ENCODE results near the gene HENMT1. TPM values are rescaled to one million over a fixed set of nuclear protein-coding genes. Genes with fewer than 3 reads are reported as not detected.
"Not testable (repeated sequence)": the region's sequence is repeated elsewhere in the genome, so short reads cannot be mapped to it uniquely, and the experiment has no call there.

The HENMT1 gene
- 2.1 TPM for polyA plus RNA-seq (2013, experiment 1 of 2)
- polyA plus RNA-seq (2013, experiment 2 of 2) = 1.5 TPM

DNA sequence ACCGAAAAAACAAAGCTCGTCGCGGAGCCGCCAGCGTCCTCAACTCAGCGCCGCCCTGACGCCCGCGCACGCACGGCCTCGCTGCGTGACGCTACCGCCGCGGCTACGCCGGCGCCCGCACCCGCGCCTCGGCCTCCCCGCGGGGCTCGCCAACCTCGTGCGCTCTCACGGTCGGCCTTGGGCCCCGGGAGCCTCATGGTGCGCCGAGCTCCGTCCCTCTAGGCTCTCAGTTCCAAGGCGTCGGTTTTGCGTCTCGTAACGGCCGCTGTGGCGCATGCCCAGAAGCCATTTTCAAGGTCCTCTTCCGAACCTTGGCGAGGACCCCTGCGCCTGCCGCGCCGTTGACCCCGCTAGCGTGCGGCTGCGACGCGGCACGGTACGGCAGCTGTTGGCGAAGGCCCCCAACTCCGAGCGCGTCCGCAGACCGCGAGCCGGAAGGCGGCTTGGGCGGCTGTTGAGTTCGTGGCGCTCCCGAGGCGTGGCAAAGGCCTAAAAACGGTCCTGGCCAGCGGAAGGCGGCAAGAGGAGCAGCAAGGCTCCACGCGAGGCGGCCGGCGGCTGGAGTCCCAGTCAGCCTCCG, at the start of gene HENMT1:
HENMT1 (minus strand) TSS at position 64 of the 580 bp plus-strand sequence. CDS start 1,209 bp downstream, outside the sequence.
- WGBS, 2 experiments (ENCODE audit: insufficient coverage in 2 of 2) = 6 to 10% methylated on average over 37 to 77 of the region's 81 CpGs

DNA sequence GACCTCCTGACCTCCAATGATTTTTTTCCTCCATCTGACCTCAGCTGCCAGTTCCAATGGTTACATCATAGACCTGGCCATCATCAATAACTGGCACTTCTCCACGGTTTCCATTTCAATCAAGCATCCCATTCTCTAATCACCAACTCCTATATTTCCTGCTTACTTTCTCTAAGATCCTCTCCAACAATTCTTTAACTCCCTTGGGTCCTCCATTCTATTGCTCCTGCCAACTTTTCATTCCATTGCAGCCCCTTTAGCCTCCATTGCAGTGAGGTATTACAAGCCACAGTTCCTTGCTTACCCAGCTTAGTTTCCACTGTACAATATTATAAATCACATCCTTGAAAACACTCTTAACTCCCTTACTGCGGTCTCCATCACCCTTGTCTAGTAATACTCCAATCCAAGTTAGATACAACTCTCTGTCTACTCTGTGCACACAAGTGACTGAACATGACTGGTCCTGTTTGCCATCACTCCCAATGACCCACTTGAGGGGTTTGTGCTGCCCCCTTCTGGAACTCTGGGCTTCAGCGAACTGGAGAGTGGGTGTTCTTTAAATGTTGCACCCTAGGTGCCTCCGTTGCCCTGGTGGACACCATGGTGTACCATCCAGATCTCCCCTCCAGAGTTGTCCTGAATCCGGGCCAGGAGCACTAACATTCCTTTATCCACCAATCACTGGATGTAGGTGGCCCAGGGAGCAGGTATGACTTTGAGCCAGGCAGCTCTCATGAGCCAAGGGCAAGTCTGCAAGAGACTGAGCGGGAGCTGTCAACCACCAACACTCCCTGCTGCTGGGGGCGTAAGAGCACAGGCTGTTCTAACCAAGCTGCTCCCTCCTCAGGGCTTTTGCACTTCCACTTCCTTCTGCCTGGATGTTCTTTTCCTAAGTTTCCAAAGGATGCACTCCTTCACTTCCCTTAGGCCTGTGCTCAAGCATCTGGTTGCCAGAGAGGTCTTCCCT, 48.1 kb upstream of the HENMT1 start:
- Histone ChIP-seq H3K4me1 (ENCODE audit: control insufficient read depth, insufficient read depth, low read length, poor library complexity, severe bottlenecking) (peaks cover 7% of the 10 kb centered on the region), H3K27ac (ENCODE audit: low read depth, low read length, severe bottlenecking) (no peak overlapping the region), H3K4me3 (ENCODE audit: extremely low read depth, insufficient read depth, low read length, poor library complexity, severe bottlenecking) (no peak overlapping the region), H3K36me3 (ENCODE audit: control insufficient read depth, insufficient read depth, low read length) (no peaks in the 10 kb centered on the region), H3K9me3 (ENCODE audit: control insufficient read depth, low read length) (no peaks in the 10 kb centered on the region)
- 76 to 97% methylated on average over 3 to 6 of the region's 7 CpGs for WGBS, 2 experiments (ENCODE audit: insufficient coverage in 2 of 2)

More for the DNA sequence above, at the start of gene HENMT1:
- H3K9me3 ChIP-seq (ENCODE audit: control insufficient read depth, low read length) = no peaks in the 10 kb centered on the region
- H3K4me3 ChIP-seq (ENCODE audit: extremely low read depth, insufficient read depth, low read length, poor library complexity, severe bottlenecking) = peak within 1 kb of the TSS; percentile 41
- H3K36me3 ChIP-seq (ENCODE audit: control insufficient read depth, insufficient read depth, low read length) = no peaks in the 10 kb centered on the region
- no peak within 1 kb of the TSS for H3K27ac ChIP-seq (ENCODE audit: low read depth, low read length, severe bottlenecking)
- no peaks in the 10 kb centered on the region for H3K4me1 ChIP-seq (ENCODE audit: control insufficient read depth, insufficient read depth, low read length, poor library complexity, severe bottlenecking)

DNA sequence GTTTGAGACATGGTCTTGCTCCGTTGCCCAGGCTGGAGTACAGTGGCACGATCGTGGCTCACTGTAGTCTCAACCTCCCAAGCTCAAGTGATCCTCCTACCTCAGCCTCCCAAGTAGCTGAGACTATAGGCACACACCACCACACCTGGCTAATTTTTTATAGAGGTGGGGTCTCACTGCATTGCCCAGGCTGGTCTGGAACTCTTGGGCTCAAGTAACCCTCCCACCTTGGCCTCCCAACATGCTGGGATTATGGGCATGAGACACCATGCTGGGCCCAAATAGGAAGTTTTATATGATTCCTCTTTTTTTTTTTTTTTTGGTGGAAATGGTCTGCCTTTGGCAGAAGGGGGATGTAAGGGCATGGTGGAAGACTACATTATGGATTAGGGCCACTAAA, 45.8 kb upstream of the HENMT1 start:
- H3K9me3 ChIP-seq (ENCODE audit: control insufficient read depth, low read length) = no peaks in the 10 kb centered on the region
- no peak overlapping the region for H3K4me3 ChIP-seq (ENCODE audit: extremely low read depth, insufficient read depth, low read length, poor library complexity, severe bottlenecking)
- 100% methylated on average over 3 of the region's 3 CpGs; no CpG with 5 or more reads in 1 of the 2 experiments for WGBS, 2 experiments (ENCODE audit: insufficient coverage in 2 of 2)
- H3K4me1 ChIP-seq (ENCODE audit: control insufficient read depth, insufficient read depth, low read length, poor library complexity, severe bottlenecking) = peaks cover 9% of the 10 kb centered on the region
- H3K36me3 ChIP-seq (ENCODE audit: control insufficient read depth, insufficient read depth, low read length) = peaks cover 7% of the 10 kb centered on the region
- H3K27ac ChIP-seq (ENCODE audit: low read depth, low read length, severe bottlenecking) = no peak overlapping the region

DNA sequence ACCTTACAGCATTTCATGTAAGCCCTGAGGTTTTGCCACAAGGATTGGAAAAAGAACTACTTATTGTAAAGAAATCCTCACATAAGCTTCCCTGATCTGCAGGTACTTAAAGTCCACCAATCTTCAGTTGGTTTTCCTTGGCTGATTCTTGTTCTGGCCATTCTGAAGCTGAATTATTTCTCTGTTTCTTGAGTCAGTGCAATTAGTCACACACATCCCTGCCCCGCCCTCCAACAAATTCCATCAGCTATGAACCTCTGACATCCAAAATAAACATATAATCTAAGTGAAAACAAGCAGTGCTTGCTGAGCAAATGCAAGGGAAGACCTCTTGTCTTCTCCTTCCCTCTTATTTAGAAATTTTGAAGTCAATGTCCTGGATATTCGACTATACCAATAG, 43.6 kb upstream of the HENMT1 start:
- Histone ChIP-seq H3K9me3 (ENCODE audit: control insufficient read depth, low read length) (no peaks in the 10 kb centered on the region), H3K27ac (ENCODE audit: low read depth, low read length, severe bottlenecking) (no peak overlapping the region), H3K4me3 (ENCODE audit: extremely low read depth, insufficient read depth, low read length, poor library complexity, severe bottlenecking) (no peak overlapping the region), H3K4me1 (ENCODE audit: control insufficient read depth, insufficient read depth, low read length, poor library complexity, severe bottlenecking) (peaks cover 9% of the 10 kb centered on the region), H3K36me3 (ENCODE audit: control insufficient read depth, insufficient read depth, low read length) (peaks cover 28% of the 10 kb centered on the region)
- 83% methylated on average over 1 of the region's 2 CpGs; no CpG with 5 or more reads in 1 of the 2 experiments for WGBS, 2 experiments (ENCODE audit: insufficient coverage in 2 of 2)

DNA sequence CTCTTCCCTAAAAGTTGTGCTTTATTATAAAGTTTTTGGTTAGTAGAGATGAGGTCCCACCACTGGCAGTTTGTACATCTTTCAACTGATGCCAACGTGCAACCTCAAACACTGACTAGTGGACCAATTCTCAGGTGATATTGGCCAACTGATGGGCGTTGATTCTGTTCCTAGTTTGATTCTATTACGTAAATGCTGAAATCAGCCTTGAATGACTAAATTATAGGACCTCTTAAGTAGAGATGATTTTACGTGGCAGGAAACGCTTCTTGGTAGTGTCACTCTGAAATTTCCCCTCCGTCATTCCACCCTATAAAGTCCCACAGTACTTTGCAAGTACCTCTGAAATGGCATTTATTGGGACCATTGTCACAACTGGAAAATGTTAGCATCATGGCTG, 43.0 kb upstream of the HENMT1 start:
- Histone ChIP-seq H3K4me3 (ENCODE audit: extremely low read depth, insufficient read depth, low read length, poor library complexity, severe bottlenecking) (no peak overlapping the region), H3K36me3 (ENCODE audit: control insufficient read depth, insufficient read depth, low read length) (peaks cover 33% of the 10 kb centered on the region), H3K9me3 (ENCODE audit: control insufficient read depth, low read length) (no peaks in the 10 kb centered on the region), H3K4me1 (ENCODE audit: control insufficient read depth, insufficient read depth, low read length, poor library complexity, severe bottlenecking) (peaks cover 9% of the 10 kb centered on the region), H3K27ac (ENCODE audit: low read depth, low read length, severe bottlenecking) (no peak overlapping the region)
- 91 to 97% methylated on average over 4 to 6 of the region's 6 CpGs for WGBS, 2 experiments (ENCODE audit: insufficient coverage in 2 of 2)

DNA sequence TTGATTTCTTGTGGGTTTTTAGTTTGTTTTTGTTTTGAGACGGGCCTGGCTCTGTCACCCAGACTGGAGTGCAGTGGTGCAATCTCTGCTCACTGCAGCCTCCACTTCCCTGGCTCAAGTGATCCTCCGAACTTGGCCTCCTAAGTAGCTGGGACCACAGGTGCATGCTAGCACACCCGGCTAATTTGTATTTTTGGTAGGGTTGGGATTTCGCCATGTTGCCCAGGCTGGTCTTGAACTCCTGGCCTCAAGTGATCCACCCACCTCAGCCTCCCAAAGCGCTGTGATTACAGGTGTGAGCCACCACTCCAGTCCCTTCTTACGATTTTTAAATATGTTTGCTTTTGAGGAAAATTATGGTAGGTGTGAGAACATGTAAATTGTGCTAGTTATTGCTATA, 41.2 kb upstream of the HENMT1 start:
- H3K36me3 ChIP-seq (ENCODE audit: control insufficient read depth, insufficient read depth, low read length) = peaks cover 51% of the 10 kb centered on the region
- WGBS, 2 experiments (ENCODE audit: insufficient coverage in 2 of 2) = 90 to 94% methylated on average over 2 to 3 of the region's 6 CpGs
- H3K4me3 ChIP-seq (ENCODE audit: extremely low read depth, insufficient read depth, low read length, poor library complexity, severe bottlenecking); H3K9me3 ChIP-seq (ENCODE audit: control insufficient read depth, low read length); H3K4me1 ChIP-seq (ENCODE audit: control insufficient read depth, insufficient read depth, low read length, poor library complexity, severe bottlenecking); H3K27ac ChIP-seq (ENCODE audit: low read depth, low read length, severe bottlenecking): not testable (repeated sequence)

DNA sequence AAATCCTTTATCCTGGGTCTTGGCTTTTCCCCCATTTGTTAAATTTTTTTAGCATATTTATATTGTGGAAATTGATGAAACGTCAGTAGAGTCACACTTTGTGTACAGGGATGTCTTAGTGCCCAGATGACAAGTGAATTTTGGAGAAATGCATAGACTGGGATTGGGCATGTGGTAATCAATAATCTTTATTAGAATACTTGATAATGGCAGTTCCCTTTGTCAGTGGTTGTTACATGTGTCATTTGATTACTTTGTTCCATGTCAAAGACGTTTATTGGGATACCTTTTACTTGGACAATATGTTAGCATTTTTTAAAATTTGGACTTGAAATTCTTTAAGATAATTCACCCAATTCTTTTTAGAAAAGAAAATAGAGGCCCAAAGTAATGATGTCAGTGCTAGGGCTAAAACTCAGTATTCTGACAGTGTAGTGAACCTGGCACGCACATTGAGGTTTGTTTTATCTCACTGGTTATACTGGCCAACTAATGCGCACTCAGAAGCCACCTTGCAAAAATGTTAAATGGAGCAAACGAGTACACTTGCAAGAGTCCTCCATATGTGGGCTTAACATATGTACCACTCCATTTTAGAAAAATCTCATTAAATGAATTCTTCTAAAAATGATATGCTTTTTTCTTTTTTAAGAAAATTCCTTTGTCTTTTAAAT, 40.4 kb upstream of the HENMT1 start:
- peaks cover 9% of the 10 kb centered on the region for H3K4me1 ChIP-seq (ENCODE audit: control insufficient read depth, insufficient read depth, low read length, poor library complexity, severe bottlenecking)
- no peak overlapping the region for H3K27ac ChIP-seq (ENCODE audit: low read depth, low read length, severe bottlenecking)
- H3K36me3 ChIP-seq (ENCODE audit: control insufficient read depth, insufficient read depth, low read length) = peaks cover 59% of the 10 kb centered on the region
- no peak overlapping the region for H3K4me3 ChIP-seq (ENCODE audit: extremely low read depth, insufficient read depth, low read length, poor library complexity, severe bottlenecking)
- no peaks in the 10 kb centered on the region for H3K9me3 ChIP-seq (ENCODE audit: control insufficient read depth, low read length)
- WGBS, 2 experiments (ENCODE audit: insufficient coverage in 2 of 2) = 90 to 98% methylated on average over 3 of the region's 5 CpGs

DNA sequence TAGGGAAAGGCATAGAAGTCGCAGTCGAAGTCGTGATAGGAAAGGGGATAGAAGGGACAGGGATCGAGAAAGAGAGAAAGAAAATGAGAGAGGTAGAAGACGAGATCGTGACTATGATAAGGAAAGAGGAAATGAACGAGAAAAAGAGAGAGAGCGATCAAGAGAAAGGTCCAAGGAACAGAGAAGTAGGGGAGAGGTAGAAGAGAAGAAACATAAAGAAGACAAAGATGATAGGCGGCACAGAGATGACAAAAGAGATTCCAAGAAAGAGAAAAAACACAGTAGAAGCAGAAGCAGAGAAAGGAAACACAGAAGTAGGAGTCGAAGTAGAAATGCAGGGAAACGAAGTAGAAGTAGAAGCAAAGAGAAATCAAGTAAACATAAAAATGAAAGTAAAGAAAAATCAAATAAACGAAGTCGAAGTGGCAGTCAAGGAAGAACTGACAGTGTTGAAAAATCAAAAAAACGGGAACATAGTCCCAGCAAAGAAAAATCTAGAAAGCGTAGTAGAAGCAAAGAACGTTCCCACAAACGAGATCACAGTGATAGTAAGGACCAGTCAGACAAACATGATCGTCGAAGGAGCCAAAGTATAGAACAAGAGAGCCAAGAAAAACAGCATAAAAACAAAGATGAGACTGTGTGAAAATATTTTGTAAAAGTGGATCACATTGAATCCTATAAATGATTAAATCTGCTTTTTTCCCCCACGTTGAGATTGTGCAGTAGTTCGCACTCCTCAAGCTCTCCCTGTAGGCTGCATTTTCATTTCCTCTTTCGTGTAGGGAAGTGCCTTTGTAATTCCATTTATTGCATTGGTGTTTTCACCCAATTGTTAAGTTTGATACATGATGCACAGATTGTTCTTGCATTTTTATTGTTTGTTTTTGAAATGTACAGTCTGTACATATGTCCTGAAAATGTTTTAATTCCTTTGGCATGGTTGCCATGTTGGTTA, 38.8 kb upstream of the HENMT1 start:
- Histone ChIP-seq H3K36me3 (ENCODE audit: control insufficient read depth, insufficient read depth, low read length) (peaks cover 70% of the 10 kb centered on the region), H3K9me3 (ENCODE audit: control insufficient read depth, low read length) (no peaks in the 10 kb centered on the region), H3K4me3 (ENCODE audit: extremely low read depth, insufficient read depth, low read length, poor library complexity, severe bottlenecking) (no peak overlapping the region), H3K27ac (ENCODE audit: low read depth, low read length, severe bottlenecking) (no peak overlapping the region), H3K4me1 (ENCODE audit: control insufficient read depth, insufficient read depth, low read length, poor library complexity, severe bottlenecking) (peaks cover 9% of the 10 kb centered on the region)
- WGBS, 2 experiments (ENCODE audit: insufficient coverage in 2 of 2) = 92 to 98% methylated on average over 19 to 21 of the region's 22 CpGs

DNA sequence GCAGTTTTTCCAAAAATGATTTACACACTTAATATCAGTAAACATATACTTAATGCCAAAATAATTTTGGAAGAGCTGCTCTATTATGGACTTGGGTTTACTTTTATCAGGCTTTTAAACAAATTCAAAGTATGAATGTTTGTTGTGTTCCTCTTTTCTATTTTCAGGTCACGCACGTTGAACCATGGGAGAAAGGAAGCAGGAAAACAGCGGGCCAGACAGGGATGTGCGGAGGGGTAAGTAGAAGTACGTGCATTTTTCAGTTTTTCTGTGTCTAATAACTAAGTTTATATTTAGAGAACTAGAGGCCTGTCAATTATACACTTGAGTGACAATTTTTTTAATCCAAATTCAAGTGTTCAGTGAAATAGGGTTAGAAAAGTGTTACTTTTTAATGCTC, 34.6 kb upstream of the HENMT1 start:
- Histone ChIP-seq H3K4me3 (ENCODE audit: extremely low read depth, insufficient read depth, low read length, poor library complexity, severe bottlenecking) (no peak overlapping the region), H3K36me3 (ENCODE audit: control insufficient read depth, insufficient read depth, low read length) (peaks cover 53% of the 10 kb centered on the region), H3K27ac (ENCODE audit: low read depth, low read length, severe bottlenecking) (no peak overlapping the region), H3K4me1 (ENCODE audit: control insufficient read depth, insufficient read depth, low read length, poor library complexity, severe bottlenecking) (no peaks in the 10 kb centered on the region), H3K9me3 (ENCODE audit: control insufficient read depth, low read length) (no peaks in the 10 kb centered on the region)
- 100% methylated on average over 1 of the region's 5 CpGs for WGBS, 2 experiments (ENCODE audit: insufficient coverage in 2 of 2)

Measured in mesodermal cell (in vitro differentiated cells).